Stimulated activated naive CD4-positive, alpha-beta T cell (primary cell): ENCODE results near the gene BPIFA2.
"Not testable (repeated sequence)": the region's sequence is repeated elsewhere in the genome, so short reads cannot be mapped to it uniquely, and the experiment has no call there.

Experiments
- DNase-seq, 6 experiments: peaks; one replicate each; lab custom pipeline; 2025; lab: John Stamatoyannopoulos, UW

The BPIFA2 gene

DNA sequence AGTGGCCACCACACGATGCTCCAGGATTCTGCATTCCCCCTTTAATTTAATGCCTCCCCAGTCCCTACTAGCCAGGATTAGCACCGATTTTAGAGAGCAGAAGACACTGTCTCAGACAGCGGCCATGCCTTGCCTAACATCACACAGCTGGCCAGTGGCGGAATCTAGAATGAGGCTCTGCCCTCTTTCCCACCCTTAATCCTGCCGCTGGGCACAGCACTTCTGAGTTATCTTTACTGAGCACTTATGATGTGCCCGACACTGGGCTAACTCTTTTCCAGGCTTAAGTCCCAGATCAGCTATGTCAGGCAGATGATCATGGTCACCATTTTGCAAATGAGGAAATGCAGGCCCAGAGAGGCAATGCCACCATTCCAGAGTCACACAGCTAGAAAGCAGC is 5.6 kb upstream of the BPIFA2 start:
- no peak for DNase-seq

- DNase-seq = no peak
Measured at GRCh38 chr20:33162753-33163152, 5.2 kb upstream of the BPIFA2 start.

GRCh38 chr20:33163856-33164762 is 3.9 kb upstream of the BPIFA2 start:
- DNase-seq = no peak

DNA sequence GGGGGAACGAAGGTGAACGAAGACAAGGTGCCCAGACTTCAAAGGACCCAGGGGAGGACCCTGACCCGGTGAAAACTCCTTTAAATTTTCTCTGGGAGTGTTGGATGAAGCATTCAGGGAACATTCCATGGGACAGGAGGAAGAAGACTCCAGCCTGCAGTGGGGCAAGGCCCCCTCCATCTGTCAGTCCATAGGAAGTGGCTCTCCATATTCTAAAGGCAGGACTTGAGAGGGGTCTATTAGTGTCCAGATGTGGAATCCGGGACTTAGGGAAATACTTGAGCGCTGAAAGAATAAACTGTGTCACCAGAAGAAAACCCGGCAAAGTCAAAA is 3.2 kb upstream of the BPIFA2 start:
- DNase-seq = no peak

DNA sequence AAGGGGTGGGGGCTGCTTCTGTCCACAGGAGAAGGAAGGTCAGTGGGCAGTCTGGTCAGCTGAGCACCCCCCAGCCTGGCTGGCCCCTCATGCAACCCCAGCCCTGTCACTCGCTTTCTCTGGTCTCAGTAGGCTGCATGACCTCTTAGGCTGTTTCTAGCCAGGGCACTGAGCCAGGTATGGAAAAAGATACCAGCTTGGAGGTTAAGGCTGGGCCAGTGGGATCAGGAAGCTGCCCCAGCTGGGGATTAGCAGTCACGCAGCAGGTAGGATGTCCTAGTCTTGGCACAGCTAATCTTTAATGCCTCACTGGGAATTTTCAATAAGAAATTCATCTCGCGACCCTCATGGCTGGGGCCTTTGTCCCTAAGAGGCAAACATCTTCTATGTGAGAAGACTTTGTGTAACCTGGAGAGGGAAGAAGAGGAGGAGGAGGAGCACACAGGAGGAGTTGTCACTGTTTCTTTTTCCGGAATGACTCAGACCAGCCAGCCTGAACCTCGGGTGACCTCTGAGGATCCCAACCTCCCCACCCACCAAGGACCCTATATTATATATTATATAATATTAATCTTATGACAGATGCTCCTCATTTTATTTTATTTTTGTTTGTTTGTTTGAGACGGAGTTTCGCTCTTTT is 2.4 kb upstream of the BPIFA2 start:
- DNase-seq = no peak

DNA sequence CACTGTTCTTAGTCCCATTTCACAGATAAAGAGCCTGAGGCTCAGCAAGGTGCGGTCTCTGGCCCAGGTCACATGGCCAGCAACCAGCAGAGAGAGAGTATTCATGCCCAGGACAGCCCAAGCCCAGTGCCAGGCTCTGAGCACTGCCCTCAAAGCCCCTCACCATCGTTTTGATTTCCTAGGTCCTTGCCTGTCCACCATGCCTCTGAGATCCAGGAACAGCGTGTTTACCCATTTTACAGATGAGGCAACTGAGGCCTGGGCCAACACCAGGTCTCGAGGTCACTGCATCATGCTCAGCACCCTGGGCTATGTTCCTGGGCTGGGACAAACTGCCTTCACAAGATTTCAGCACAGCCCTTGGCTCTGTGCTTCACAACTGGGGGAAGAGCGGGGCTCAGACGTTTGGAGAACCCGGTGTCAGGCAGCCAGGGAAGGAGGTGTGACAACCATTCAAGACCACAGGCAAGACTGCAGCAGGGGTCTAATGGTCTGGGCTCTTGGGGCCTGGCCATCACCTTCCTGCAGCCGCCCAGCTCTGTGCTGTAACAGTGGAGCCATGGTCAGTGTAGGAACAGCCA is 1.3 kb upstream of the BPIFA2 start:
- no peak for DNase-seq

DNA sequence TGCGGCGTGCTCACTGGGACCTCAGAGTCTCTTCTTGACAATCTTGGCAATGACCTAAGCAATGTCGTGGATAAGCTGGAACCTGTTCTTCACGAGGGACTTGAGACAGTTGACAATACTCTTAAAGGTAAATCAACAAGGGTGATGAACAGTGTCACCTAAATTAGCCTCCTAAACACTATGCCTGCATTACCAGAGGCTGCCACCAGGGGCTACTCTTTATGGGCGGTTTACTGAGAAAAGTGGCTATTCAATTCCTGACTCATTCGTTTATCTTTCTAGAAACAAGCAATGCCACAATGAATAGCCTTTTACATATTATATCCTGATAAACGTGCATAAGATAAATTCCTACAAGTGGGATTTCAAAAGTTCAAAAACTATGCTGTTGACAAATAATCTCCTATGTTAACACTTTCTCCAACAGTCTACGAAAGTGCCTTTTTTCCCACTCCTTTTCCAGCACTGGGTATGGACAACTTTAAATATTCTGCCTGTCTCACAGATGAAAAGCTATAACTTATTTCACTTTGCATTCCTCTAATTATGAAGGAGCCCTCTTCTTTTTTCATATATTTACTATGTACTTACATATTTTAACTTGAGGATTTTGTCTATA is 1.3 kb downstream of the BPIFA2 start:
- DNase-seq = no peak

- no peak for DNase-seq
Measured at GRCh38 chr20:33172781-33173180, 4.8 kb downstream of the BPIFA2 start.

DNA sequence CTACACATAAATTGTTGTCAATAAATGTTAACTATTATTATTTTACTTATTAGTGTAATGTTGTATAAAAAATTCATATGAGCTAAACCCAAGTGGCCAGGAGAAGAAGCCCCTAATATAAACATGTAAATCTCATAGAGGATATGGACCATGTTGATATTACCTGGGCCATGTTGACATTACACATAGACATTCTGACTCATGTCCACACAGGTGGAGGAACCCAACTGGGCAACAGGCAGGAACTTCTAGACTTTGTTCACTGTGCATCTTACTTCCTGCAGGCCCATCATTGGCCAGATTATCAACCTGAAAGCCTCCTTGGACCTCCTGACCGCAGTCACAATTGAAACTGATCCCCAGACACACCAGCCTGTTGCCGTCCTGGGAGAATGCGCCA is 7.2 kb downstream of the BPIFA2 start:
- DNase-seq = no peak

DNA sequence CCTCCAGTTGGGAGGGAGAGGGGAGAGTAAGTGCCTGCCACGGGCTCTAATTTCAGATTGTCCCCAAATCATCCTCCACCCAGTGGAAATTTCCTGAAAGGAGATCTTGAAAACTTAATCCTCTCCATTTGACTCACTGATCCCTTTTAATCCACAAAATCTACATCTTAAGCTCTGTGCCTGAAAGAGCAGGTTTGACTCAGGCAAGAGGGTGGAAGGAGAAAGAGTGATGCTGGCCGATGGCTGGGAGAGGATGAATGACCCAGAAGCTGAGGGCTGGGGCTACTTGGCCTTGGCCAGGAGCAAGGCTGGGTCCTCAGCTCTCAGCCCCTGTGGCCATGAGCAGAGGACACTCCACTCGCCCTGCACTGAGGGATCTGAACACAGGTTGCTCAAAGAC is 8.1 kb downstream of the BPIFA2 start:
- no peak for DNase-seq

GRCh38 chr20:33177866-33178265 is 9.9 kb downstream of the BPIFA2 start:
- DNase-seq = no peak

- DNase-seq = no peak
Measured at GRCh38 chr20:33178726-33179125, 10.8 kb downstream of the BPIFA2 start.

DNA sequence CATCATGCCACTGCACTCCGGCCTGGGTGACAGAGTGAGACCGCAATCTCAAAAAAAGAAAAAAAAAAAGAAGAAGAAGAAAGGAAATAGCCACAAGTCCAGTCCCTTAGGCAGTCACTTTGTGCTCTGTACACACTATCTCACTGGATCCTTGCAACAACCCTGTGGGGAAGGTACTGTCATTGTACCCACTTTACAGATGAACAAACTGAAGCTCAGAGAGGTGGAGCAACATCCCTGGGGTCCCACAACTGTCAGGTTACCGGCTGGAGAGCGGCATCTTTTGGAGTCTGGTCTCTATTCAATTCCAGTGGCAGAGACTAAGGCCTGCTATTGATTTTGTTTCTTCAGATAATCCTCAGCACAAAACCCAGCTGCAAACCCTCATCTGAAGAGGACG is 12.2 kb downstream of the BPIFA2 start:
- DNase-seq = no peak

DNA sequence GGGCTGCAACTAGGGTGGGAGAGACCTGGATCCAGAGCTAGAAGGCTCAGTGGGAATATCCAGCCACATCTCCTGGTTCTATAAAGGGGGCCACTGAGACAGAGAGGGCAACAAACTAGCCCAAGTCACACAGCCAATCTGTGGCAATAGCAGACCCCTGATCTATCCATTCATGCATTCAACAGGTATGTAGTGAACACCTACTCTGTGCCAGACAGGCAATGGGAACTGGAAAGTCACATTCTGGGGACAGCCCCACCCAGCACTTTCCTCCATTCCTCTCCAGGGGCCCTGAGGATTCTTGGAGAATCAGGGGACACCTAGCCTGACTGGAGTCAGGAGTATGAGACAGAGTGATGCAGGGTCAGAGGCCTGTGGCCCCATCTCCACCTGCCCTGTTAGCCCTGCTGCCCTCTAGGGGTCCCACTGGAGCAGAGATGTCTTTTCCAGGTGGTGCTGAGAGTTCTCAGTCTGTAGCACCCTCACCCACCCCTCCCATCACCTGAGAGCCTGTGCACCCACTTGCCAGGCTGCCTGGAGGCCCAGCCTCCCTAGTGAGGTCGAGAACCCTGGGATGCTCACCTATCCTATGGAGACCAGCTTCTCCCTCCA is 13.6 kb downstream of the BPIFA2 start:
- no peak for DNase-seq

GRCh38 chr20:33183312-33183711 is 15.4 kb downstream of the BPIFA2 start:
- DNase-seq = no peak

DNA sequence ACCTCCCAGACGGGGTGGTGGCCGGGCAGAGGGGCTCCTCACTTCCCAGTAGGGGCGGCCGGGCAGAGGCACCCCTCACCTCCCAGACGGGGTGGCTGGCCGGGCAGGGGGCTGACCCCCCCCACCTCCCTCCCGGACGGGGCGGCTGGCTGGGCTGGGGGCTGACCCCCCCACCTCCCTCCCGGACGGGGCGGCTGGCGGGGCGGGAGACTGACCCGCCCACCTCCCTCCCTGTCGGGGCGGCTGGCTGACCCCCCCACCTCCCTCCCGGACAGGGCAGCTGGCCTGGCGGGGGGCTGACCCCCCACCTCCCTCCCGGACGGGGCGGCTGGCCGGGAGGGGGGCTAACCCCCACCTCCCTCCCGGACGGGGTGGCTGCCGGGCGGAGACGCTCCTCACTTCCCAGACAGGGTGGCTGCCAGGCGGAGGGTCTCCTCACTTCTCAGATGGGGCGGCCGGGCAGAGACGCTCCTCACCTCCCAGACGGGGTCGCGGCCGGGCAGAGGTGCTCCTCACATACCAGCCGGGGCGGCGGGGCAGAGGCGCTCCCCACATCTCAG is 17.2 kb downstream of the BPIFA2 start:
- DNase-seq = not testable (repeated sequence)

GRCh38 chr20:33187491-33187890 is 19.5 kb downstream of the BPIFA2 start:
- no peak for DNase-seq

- no peak for DNase-seq
Measured at GRCh38 chr20:33188421-33188820, 20.5 kb downstream of the BPIFA2 start.

- DNase-seq = no peak
Measured at GRCh38 chr20:33191484-33191883, 23.5 kb downstream of the BPIFA2 start.

DNA sequence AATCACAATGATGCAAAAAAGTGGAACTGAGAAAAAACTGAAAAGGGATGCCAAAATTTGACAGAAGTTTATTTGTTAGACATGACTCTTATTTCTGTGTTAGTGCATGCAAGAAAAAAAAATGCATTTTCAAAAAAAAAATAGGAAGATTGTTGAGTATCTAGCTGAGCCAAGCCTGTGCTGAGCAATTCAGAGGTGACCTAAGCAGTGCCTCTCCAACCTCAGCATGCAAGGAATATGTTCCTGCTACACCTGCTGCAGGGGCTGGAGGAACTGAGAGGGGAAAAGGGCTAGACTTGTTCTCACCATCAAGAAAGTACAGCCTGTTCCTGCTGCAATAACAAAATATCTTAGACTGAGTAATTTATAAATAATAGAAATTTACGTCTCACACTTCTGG is 24.0 kb downstream of the BPIFA2 start:
- DNase-seq = no peak

- DNase-seq = no peak
Measured at GRCh38 chr20:33192912-33193501, 25.0 kb downstream of the BPIFA2 start.

GRCh38 chr20:33199026-33199425 is 31.1 kb downstream of the BPIFA2 start:
- no peak for DNase-seq
